ENCODE results near the gene APOC3. TPM values are rescaled to one million over a fixed set of nuclear protein-coding genes. Genes with fewer than 3 reads are reported as not detected.
A peak's percentile ranks its signal among the peaks of the same experiment; 100 is the strongest.

Gene APOC3
- total RNA-seq, 1 experiment from 2014 or later = not detected

GRCh38 chr11:116813781-116814471 lies 15.8 kb upstream of the APOC3 start:
- Histone ChIP-seq H2BK15ac (ENCODE audit: low read depth, low read length) (no peak overlapping the region), H3K4ac (ENCODE audit: low read depth, low read length) (no peak overlapping the region), H3K79me2 (ENCODE audit: insufficient read depth, low read length) (no peaks in the 10 kb centered on the region), H3K79me1 (ENCODE audit: insufficient read depth, low read depth, low read length, poor library complexity, severe bottlenecking) (no peaks in the 10 kb centered on the region), H3K4me1 (ENCODE audit: insufficient read depth, low read length) (no peaks in the 10 kb centered on the region), H2BK12ac (ENCODE audit: insufficient read length, low read depth, low read length) (no peak overlapping the region), H3K23ac (ENCODE audit: insufficient read length, low read depth, low read length) (no peak overlapping the region), H3K9ac (ENCODE audit: extremely low read depth, insufficient read length, low read length) (no peak overlapping the region), H3K23me2 (ENCODE audit: insufficient read length, low read depth, low read length, poor library complexity, severe bottlenecking) (peaks cover 4% of the 10 kb centered on the region), H2BK5ac (ENCODE audit: insufficient read length, low read length) (no peak overlapping the region), H2AK5ac (ENCODE audit: insufficient read length, low read length) (no peak overlapping the region), H3K56ac (ENCODE audit: insufficient read length, low read depth, low read length) (no peak overlapping the region), H2AFZ (ENCODE audit: low read length) (no peak overlapping the region), H3T11ph (ENCODE audit: low read length) (no peak overlapping the region), H3K9me3 (ENCODE audit: control insufficient read depth, low read depth, low read length) (no peaks in the 10 kb centered on the region), H2BK120ac (ENCODE audit: low read depth, low read length, poor library complexity, severe bottlenecking) (no peak overlapping the region), H4K91ac (ENCODE audit: insufficient read length, low read depth, low read length) (no peak overlapping the region), H2BK20ac (ENCODE audit: low read depth, low read length, poor library complexity, severe bottlenecking) (no peak overlapping the region), H3K27ac (ENCODE audit: insufficient read length, low read depth, low read length) (no peak overlapping the region), H3K27me3 (ENCODE audit: insufficient read depth, low read length) (no peaks in the 10 kb centered on the region), H3K4me2 (ENCODE audit: insufficient read depth, insufficient read length, low read length) (no peak overlapping the region), H3K18ac (ENCODE audit: insufficient read length, low read depth, low read length) (no peak overlapping the region), H4K5ac (ENCODE audit: insufficient read length, low read depth, low read length) (no peak overlapping the region), H4K20me1 (ENCODE audit: control insufficient read depth, insufficient read depth, insufficient read length) (no peaks in the 10 kb centered on the region), H4K8ac (replicated peaks; ENCODE audit: insufficient read length, low read depth, low read length) (no peak overlapping the region), H3K14ac (ENCODE audit: insufficient read depth, low read length) (0 out of 2 replicates have a peak overlapping the region, but pooled peaks have one; percentile 35)
- no CpG with 5 or more reads among the region's 5 CpGs for WGBS (ENCODE audit: extremely low coverage, insufficient read length, low lambda C conversion rate)
- Mint-ChIP-seq H3K36me3 (ENCODE audit: insufficient read depth in 1 of 3, low read depth in 3 of 3) (no peaks in the 10 kb centered on the region), H3K9me3 (no peaks in the 10 kb centered on the region), H3K27me3 (ENCODE audit: low read depth) (peaks cover 9% of the 10 kb centered on the region), H3K4me3 (no peak overlapping the region), H3K27ac (no peak overlapping the region), H3K4me1 (no peaks in the 10 kb centered on the region)
- no peak for DNase-seq
- TF ChIP-seq CTCF (conservative IDR thresholded peaks at IDR 0.05) = no peak
